ENCODE results near the gene SETBP1. TPM values are rescaled to one million over a fixed set of nuclear protein-coding genes. Genes with fewer than 3 reads are reported as not detected.

Gene SETBP1
- total and polyA plus RNA-seq, 9 of the 15 experiments (the other 6 are each of a cell fraction or from before 2014, with no cell fraction given): under 0.01 to 0.13 (median 0.04) TPM

DNA sequence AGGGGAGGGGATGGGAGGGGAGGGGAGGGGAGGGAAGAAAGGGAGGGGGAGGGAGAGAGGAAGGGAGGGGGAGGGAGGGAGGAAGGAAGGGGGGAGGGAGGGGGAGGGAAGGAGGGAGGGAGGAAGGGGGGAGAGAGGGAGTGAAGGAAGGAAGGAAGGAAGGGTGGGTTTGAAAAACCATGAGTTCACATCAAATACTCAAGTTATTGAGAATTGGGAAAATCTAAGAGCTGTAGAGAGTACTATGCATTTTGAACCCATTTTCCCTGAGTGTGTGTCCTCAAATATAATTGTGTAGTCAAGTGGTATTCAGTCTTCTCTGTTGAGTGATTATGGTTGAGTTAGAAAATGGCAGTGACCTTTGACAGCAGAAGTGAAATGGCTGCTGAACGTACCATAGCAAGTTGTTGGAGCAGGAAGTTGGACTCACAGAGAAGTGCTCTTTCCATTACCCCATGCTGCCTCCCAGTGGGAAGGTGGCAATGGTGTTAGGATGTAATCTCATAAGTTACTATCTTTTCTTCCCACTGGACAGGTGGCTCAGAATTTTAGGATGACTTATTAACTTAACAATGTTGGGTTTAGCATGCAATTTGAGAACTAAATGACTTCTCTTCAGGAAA, 214.6 kb downstream of the SETBP1 start (continued):
- TF ChIP-seq BRCA1 (IDR thresholded peaks at IDR 0.05) (no peak), BRCA1 (CRISPR knock-in tag; IDR thresholded peaks at IDR 0.05) (no peak), ETS1 (conservative IDR thresholded peaks at IDR 0.05; ENCODE audit: control insufficient read depth, low read depth, low read length) (no peak), CBFB (CRISPR knock-in tag; IDR thresholded peaks at IDR 0.05) (no peak), ATF1 (CRISPR knock-in tag; IDR thresholded peaks at IDR 0.05) (no peak), ATF1 (tag; IDR thresholded peaks at IDR 0.05) (no peak), TBP (optimal IDR thresholded peaks at IDR 0.05; ENCODE audit: low read depth, low read length) (no peak), RBM39 (optimal IDR thresholded peaks at IDR 0.05; ENCODE audit: low read depth, low read length) (no peak), ZNF184 (CRISPR knock-in tag; IDR thresholded peaks at IDR 0.05) (no peak), RAD21 (CRISPR knock-in tag; conservative IDR thresholded peaks at IDR 0.05 in 1 of 2, IDR thresholded peaks at IDR 0.05 in 1 of 2) (peak; percentile 50 to 60), SAFB (IDR thresholded peaks at IDR 0.05; ENCODE audit: borderline replicate concordance, low read depth, low read length) (no peak), GATAD2A (IDR thresholded peaks at IDR 0.05) (no peak), ELF4 (CRISPR knock-in tag; IDR thresholded peaks at IDR 0.05) (no peak), HNRNPLL (IDR thresholded peaks at IDR 0.05; ENCODE audit: low read depth, low read length, poor library complexity, severe bottlenecking) (no peak), NFXL1 (CRISPR knock-in tag; IDR thresholded peaks at IDR 0.05) (no peak), NEUROD1 (IDR thresholded peaks at IDR 0.05; ENCODE audit: borderline replicate concordance, low read depth, low read length, partially characterized antibody) (no peak), SAP30 (IDR thresholded peaks at IDR 0.05; ENCODE audit: borderline replicate concordance, insufficient read depth, low read depth, low read length, poor library complexity, severe bottlenecking) (no peak), PTRF (tag; IDR thresholded peaks at IDR 0.05) (no peak)
- TF ChIP-seq, protein P1, sequence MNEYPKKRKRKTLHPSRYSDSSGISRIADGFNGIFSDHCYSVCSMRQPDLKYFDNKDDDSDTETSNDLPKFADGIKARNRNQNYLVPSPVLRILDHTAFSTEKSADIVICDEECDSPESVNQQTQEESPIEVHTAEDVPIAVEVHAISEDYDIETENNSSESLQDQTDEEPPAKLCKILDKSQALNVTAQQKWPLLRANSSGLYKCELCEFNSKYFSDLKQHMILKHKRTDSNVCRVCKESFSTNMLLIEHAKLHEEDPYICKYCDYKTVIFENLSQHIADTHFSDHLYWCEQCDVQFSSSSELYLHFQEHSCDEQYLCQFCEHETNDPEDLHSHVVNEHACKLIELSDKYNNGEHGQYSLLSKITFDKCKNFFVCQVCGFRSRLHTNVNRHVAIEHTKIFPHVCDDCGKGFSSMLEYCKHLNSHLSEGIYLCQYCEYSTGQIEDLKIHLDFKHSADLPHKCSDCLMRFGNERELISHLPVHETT (CRISPR knock-in tag; conservative IDR thresholded peaks at IDR 0.05 in 1 of 2, IDR thresholded peaks at IDR 0.05 in 1 of 2): no peak
